WERI-Rb-1 (cell line): ENCODE measurements around the gene HOXC6.

Experiments used
- DNase-seq: peaks from one replicate; pipeline ENCODE4 v3.0.0-alpha.2; 2020
- H3K27ac ChIP-seq: fragments of 250-450 bp; sonication (Bioruptor Pico); 2 replicates; pipeline ENCODE4 v1.5.1; 2020; ENCODE audit warnings: mild to moderate bottlenecking, moderate library complexity
- H3K27me3 ChIP-seq: fragments of 250-450 bp; sonication (Bioruptor Pico); 2 replicates; pipeline ENCODE4 v1.5.1; 2021; ENCODE audit warnings: mild to moderate bottlenecking, low read depth, moderate library complexity; ENCODE audit not compliant: insufficient read depth, severe bottlenecking
- H3K36me3 ChIP-seq: fragments of 250-450 bp; sonication (Bioruptor Pico); 2 replicates; pipeline ENCODE4 v1.5.1; 2020; ENCODE audit warnings: mild to moderate bottlenecking, moderate library complexity
- H3K4me3 ChIP-seq: 2 replicates; pipeline ENCODE4 v1.5.1; 2011; ENCODE audit warnings: low read depth, mild to moderate bottlenecking, control low read depth, low read length
- H3K9me3 ChIP-seq: fragments of 250-450 bp; sonication (Bioruptor Pico); 2 replicates; pipeline ENCODE4 v1.5.1; 2021; ENCODE audit warnings: mild to moderate bottlenecking, moderate library complexity; ENCODE audit not compliant: severe bottlenecking
- TF ChIP-seq, protein P1 (sequence below): IDR thresholded peaks from 2 replicates; pipeline ENCODE4 v1.5.1; 2011; ENCODE audit warnings: low read depth, mild to moderate bottlenecking, control low read depth, inconsistent platforms, low read length

Gene HOXC6

DNA sequence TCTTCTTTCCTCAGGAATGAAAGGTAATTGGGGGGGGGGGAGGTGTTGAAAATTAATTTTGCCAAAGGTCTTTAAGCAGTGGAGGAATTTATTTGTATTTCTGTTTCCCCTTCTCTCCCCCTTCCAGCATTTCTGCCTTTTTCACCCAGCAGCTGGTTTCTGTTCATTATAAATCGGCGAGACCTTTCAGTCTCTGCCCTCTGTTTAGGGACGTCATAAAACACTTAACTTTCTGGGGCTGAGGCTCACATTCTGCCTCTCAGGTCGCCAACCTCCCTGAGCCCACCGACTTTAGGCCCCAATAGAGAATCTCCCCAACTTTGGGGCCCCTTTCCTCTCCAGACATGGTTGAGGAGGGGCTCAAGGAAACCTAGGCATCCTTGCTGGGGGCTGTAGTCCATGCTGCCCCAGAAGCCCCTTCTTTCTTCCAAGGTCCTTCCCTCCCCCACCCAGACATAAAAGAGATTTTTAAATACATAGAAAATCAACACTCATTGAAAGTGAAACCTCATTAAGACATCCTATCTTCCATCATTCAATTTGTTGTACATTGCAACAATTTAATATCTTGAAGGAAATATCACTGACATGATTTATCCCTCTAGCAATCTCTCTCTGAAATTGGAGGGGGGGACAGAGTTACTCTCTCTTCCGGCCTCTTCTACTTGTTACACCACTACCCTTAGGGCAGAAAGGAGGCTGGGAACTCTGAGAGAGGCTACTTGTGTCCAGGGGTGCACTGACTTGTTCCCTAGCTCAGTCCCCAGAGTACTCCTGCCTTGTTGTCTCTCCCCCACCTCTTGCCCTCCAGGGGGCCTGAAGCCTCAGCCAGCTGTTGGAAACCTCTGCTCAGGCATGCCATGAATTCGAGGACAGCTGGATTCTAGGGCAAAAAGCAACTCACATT is 2.5 kb upstream of the HOXC6 start:
- Histone ChIP-seq H3K27ac (no peak overlapping the region), H3K27me3 (no peaks in the 10 kb centered on the region), H3K36me3 (no peaks in the 10 kb centered on the region; the same call in 1 of the 2 replicates), H3K9me3 (no peaks in the 10 kb centered on the region), H3K4me3 (no peak overlapping the region)
- DNase-seq, result no peak
- TF ChIP-seq, protein P1, sequence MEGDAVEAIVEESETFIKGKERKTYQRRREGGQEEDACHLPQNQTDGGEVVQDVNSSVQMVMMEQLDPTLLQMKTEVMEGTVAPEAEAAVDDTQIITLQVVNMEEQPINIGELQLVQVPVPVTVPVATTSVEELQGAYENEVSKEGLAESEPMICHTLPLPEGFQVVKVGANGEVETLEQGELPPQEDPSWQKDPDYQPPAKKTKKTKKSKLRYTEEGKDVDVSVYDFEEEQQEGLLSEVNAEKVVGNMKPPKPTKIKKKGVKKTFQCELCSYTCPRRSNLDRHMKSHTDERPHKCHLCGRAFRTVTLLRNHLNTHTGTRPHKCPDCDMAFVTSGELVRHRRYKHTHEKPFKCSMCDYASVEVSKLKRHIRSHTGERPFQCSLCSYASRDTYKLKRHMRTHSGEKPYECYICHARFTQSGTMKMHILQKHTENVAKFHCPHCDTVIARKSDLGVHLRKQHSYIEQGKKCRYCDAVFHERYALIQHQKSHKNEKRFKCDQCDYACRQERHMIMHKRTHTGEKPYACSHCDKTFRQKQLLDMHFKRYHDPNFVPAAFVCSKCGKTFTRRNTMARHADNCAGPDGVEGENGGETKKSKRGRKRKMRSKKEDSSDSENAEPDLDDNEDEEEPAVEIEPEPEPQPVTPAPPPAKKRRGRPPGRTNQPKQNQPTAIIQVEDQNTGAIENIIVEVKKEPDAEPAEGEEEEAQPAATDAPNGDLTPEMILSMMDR, result no peak

GRCh38 chr12:54026640-54027441 is 1.4 kb upstream of the HOXC6 start:
- no peak for DNase-seq
- H3K27ac ChIP-seq, result no peak overlapping the region; the same call in 1 of the 2 replicates
- H3K4me3 ChIP-seq, result no peak overlapping the region
- TF ChIP-seq, protein P1, result no peak
- H3K27me3 ChIP-seq, result no peaks in the 10 kb centered on the region
- no peaks in the 10 kb centered on the region for H3K9me3 ChIP-seq
- no peaks in the 10 kb centered on the region; the same call in 1 of the 2 replicates for H3K36me3 ChIP-seq

- no peak overlapping the region for H3K4me3 ChIP-seq
- no peaks in the 10 kb centered on the region for H3K27me3 ChIP-seq
- no peaks in the 10 kb centered on the region for H3K9me3 ChIP-seq
- no peaks in the 10 kb centered on the region; the same call in 1 of the 2 replicates for H3K36me3 ChIP-seq
- peak overlapping the region; percentile 67 for H3K27ac ChIP-seq
- no peak for DNase-seq
- TF ChIP-seq, protein P1, result no peak
Observed at GRCh38 chr12:54027442-54027786, 826 bp upstream of the HOXC6 start.

DNA sequence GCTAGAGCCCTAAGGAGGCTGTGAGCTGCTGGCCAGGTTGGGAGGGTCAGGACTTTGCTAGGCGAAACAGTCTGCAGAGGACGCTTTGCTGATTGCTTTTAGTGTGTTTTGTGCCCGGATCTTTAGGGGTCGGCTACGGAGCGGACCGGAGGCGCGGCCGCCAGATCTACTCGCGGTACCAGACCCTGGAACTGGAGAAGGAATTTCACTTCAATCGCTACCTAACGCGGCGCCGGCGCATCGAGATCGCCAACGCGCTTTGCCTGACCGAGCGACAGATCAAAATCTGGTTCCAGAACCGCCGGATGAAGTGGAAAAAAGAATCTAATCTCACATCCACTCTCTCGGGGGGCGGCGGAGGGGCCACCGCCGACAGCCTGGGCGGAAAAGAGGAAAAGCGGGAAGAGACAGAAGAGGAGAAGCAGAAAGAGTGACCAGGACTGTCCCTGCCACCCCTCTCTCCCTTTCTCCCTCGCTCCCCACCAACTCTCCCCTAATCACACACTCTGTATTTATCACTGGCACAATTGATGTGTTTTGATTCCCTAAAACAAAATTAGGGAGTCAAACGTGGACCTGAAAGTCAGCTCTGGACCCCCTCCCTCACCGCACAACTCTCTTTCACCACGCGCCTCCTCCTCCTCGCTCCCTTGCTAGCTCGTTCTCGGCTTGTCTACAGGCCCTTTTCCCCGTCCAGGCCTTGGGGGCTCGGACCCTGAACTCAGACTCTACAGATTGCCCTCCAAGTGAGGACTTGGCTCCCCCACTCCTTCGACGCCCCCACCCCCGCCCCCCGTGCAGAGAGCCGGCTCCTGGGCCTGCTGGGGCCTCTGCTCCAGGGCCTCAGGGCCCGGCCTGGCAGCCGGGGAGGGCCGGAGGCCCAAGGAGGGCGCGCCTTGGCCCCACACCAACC is 1.5 kb downstream of the HOXC6 start:
- Histone ChIP-seq H3K36me3 (no peaks in the 10 kb centered on the region; the same call in 1 of the 2 replicates), H3K27me3 (no peaks in the 10 kb centered on the region), H3K27ac (no peak overlapping the region), H3K4me3 (no peak overlapping the region), H3K9me3 (no peaks in the 10 kb centered on the region)
- DNase-seq, result no peak
- TF ChIP-seq, protein P1, result no peak

DNA sequence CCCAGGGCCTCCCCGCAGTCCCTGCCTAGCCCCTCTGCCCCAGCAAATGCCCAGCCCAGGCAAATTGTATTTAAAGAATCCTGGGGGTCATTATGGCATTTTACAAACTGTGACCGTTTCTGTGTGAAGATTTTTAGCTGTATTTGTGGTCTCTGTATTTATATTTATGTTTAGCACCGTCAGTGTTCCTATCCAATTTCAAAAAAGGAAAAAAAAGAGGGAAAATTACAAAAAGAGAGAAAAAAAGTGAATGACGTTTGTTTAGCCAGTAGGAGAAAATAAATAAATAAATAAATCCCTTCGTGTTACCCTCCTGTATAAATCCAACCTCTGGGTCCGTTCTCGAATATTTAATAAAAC is 2.2 kb downstream of the HOXC6 start:
- Histone ChIP-seq H3K4me3 (no peak overlapping the region), H3K36me3 (no peaks in the 10 kb centered on the region; the same call in 1 of the 2 replicates), H3K27ac (no peak overlapping the region), H3K27me3 (no peaks in the 10 kb centered on the region), H3K9me3 (no peaks in the 10 kb centered on the region)
- no peak for DNase-seq
- TF ChIP-seq, protein P1, result no peak
